ENCODE data around the gene KHDRBS1. TPM values are rescaled to one million over a fixed set of nuclear protein-coding genes. Genes with fewer than 3 reads are reported as not detected.

Gene KHDRBS1
- total and polyA plus RNA-seq, 4 donors: 14.6 to 37.6 (median 24.5) TPM

DNA sequence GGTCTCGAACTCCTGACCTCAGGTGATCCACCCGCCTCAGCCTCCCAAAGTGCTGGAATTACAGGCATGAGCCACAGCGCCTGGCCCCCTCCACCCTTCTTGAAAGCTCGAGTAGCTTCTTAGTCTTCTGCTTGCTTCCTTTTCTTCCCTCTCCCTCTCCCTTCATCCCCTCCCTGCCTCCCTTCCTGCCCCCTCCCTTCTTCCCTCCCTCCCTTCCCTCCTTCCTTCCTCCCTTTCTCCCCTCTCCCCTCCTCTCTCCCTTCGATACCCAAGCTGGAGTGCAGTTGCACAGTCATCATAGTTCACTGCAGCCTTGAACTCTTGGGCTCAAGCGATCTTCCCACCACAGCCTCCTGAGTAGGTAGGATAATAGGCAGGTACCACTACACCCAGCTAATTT is 11.8 kb downstream of the KHDRBS1 start (continued):
- TF ChIP-seq, protein P1, sequence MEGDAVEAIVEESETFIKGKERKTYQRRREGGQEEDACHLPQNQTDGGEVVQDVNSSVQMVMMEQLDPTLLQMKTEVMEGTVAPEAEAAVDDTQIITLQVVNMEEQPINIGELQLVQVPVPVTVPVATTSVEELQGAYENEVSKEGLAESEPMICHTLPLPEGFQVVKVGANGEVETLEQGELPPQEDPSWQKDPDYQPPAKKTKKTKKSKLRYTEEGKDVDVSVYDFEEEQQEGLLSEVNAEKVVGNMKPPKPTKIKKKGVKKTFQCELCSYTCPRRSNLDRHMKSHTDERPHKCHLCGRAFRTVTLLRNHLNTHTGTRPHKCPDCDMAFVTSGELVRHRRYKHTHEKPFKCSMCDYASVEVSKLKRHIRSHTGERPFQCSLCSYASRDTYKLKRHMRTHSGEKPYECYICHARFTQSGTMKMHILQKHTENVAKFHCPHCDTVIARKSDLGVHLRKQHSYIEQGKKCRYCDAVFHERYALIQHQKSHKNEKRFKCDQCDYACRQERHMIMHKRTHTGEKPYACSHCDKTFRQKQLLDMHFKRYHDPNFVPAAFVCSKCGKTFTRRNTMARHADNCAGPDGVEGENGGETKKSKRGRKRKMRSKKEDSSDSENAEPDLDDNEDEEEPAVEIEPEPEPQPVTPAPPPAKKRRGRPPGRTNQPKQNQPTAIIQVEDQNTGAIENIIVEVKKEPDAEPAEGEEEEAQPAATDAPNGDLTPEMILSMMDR (IDR thresholded peaks at IDR 0.05; ENCODE audit: low read depth, low read length, missing input control): no peak
- no peak for TF ChIP-seq TAF1 (conservative IDR thresholded peaks at IDR 0.05)

DNA sequence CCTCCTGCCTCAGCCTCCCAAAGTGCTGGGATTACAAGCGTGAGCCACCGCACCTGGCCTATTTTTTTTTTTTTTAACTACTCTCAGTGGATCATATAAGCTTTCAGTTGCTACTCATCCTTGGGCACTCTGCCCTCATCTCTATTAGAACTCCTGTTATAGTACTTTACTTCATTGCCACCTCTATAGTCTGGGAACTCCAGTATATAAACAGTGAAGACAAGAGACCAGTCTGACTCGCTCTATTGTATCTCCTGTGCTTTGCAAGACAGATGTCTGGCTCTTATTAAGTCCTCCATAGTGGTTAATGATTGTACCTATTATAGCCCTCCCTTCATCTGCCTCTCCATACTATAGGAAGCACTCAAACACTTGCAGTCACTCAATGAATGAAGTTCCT is 15.1 kb downstream of the KHDRBS1 start:
- Histone ChIP-seq H3K27me3 (ENCODE audit: control insufficient read depth in 4 of 4, insufficient read depth in 4 of 4, low read length in 3 of 4) (no peaks in the 10 kb centered on the region), H3K4me1 (ENCODE audit: control insufficient read depth in 4 of 4, insufficient read depth in 4 of 4, low read length in 3 of 4) (no peaks in the 10 kb centered on the region), H3K27ac (ENCODE audit: low read depth in 1 of 2, low read length in 2 of 2) (no peak overlapping the region), H3K9ac (ENCODE audit: low read depth in 1 of 2, low read length in 2 of 2) (no peak overlapping the region), H3K36me3 (ENCODE audit: control insufficient read depth in 4 of 4, insufficient read depth in 3 of 4, low read depth in 1 of 4, low read length in 3 of 4) (peaks cover 0 to 23% (median 12%) of the 10 kb centered on the region in 4 donors), H3K9me3 (ENCODE audit: control insufficient read depth in 4 of 4, low read length in 3 of 4) (no peaks in the 10 kb centered on the region), H3K4me3 (ENCODE audit: low read depth in 1 of 3, low read length in 3 of 3) (no peak overlapping the region)
- no peak for DNase-seq (ENCODE audit: low spot score)
- TF ChIP-seq RXRA (IDR thresholded peaks at IDR 0.05) (no peak), SP1 (IDR thresholded peaks at IDR 0.05) (no peak), NR2F2 (IDR thresholded peaks at IDR 0.05) (no peak)
- WGBS: 98% methylated on average over 3 of the region's 3 CpGs

DNA sequence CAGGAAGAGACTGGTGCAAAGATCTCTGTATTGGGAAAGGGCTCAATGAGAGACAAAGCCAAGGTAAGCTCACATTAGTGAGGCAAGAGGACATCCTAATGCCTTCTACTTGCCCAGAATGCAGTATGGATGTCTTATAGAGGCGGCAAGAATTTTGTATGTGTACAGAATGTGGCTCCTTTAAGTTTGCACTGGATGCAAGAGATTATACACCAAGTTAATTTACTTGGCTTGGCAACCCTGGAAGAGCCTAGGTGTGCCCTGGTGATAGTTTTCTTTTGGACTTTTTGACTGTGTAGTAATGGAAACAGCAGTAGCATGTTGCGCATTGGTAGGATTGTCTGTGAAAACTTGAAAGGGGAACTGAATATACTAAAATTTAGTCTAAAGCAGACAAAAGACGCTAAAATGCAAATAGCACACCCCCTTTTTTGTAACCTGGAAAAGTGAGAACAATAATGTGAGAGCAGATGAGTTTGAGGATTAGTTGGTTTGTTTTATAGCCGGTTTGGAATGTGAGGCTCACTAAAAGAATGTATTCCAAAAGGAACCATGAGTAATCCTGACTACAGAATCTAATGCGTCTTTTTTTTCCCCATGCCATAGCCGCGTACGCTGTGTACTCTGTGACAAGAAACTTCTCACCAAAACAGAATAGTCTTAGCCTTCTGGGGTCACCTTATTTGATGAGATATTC is 18.1 kb downstream of the KHDRBS1 start:
- Histone ChIP-seq H3K36me3 (ENCODE audit: control insufficient read depth in 4 of 4, insufficient read depth in 3 of 4, low read depth in 1 of 4, low read length in 3 of 4) (peaks cover 2 to 39% (median 24%) of the 10 kb centered on the region in 4 donors), H3K4me1 (ENCODE audit: control insufficient read depth in 4 of 4, insufficient read depth in 4 of 4, low read length in 3 of 4) (no peaks in the 10 kb centered on the region), H3K27ac (ENCODE audit: low read depth in 1 of 2, low read length in 2 of 2) (no peak overlapping the region), H3K9me3 (ENCODE audit: control insufficient read depth in 4 of 4, low read length in 3 of 4) (no peaks in the 10 kb centered on the region), H3K9ac (ENCODE audit: low read depth in 1 of 2, low read length in 2 of 2) (no peak overlapping the region), H3K4me3 (ENCODE audit: low read depth in 1 of 3, low read length in 3 of 3) (no peak overlapping the region), H3K27me3 (ENCODE audit: control insufficient read depth in 4 of 4, insufficient read depth in 4 of 4, low read length in 3 of 4) (no peaks in the 10 kb centered on the region)
- 91% methylated on average over 8 of the region's 8 CpGs for WGBS
- DNase-seq (ENCODE audit: low spot score): no peak
- no peak for TF ChIP-seq EGR1 (IDR thresholded peaks at IDR 0.05; ENCODE audit: low read depth in 2 of 2)
- TF ChIP-seq GABPA (IDR thresholded peaks at IDR 0.05 in 1 of 2, conservative IDR thresholded peaks at IDR 0.05 in 1 of 2): no peak
- TF ChIP-seq FOXA2 (IDR thresholded peaks at IDR 0.05): no peak
- no peak for TF ChIP-seq JUND (IDR thresholded peaks at IDR 0.05)
- TF ChIP-seq, protein P1 (IDR thresholded peaks at IDR 0.05; ENCODE audit: low read depth, low read length, missing input control): no peak
- no peak for TF ChIP-seq FOXA1 (IDR thresholded peaks at IDR 0.05)

DNA sequence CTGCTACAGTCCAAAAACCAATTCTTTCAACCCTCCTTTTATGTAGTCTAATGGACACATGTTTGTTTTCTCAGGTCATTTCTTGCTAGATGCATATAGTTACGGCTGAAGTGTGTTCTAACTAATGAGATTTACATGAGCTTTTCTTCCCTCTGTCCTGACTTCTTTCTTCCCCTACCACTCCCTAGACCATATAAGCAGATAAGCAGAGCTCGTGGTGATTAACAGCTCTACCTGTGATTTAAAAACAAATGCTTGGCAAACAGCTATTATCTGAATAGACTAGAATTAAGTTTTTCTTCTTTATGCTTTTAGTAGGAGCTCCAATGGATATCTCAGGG is 18.6 kb downstream of the KHDRBS1 start:
- DNase-seq (ENCODE audit: low spot score): no peak
- WGBS: 91% methylated on average over 2 of the region's 2 CpGs
- Histone ChIP-seq H3K4me3 (ENCODE audit: low read depth in 1 of 3, low read length in 3 of 3) (no peak overlapping the region), H3K4me1 (ENCODE audit: control insufficient read depth in 4 of 4, insufficient read depth in 4 of 4, low read length in 3 of 4) (no peaks in the 10 kb centered on the region), H3K9ac (ENCODE audit: low read depth in 1 of 2, low read length in 2 of 2) (no peak overlapping the region), H3K9me3 (ENCODE audit: control insufficient read depth in 4 of 4, low read length in 3 of 4) (no peaks in the 10 kb centered on the region), H3K27ac (ENCODE audit: low read depth in 1 of 2, low read length in 2 of 2) (no peak overlapping the region), H3K36me3 (ENCODE audit: control insufficient read depth in 4 of 4, insufficient read depth in 3 of 4, low read depth in 1 of 4, low read length in 3 of 4) (peaks cover 2 to 44% (median 26%) of the 10 kb centered on the region in 4 donors), H3K27me3 (ENCODE audit: control insufficient read depth in 4 of 4, insufficient read depth in 4 of 4, low read length in 3 of 4) (no peaks in the 10 kb centered on the region)
- TF ChIP-seq JUND (IDR thresholded peaks at IDR 0.05): no peak
- no peak for TF ChIP-seq RAD21 (IDR thresholded peaks at IDR 0.05)
- no peak for TF ChIP-seq YY1 (IDR thresholded peaks at IDR 0.05)
- TF ChIP-seq, protein P2, sequence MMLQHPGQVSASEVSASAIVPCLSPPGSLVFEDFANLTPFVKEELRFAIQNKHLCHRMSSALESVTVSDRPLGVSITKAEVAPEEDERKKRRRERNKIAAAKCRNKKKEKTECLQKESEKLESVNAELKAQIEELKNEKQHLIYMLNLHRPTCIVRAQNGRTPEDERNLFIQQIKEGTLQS (IDR thresholded peaks at IDR 0.05): no peak

Data from liver (tissue), 9 donors.